T-cell (primary cell): Measurements from ENCODE around the gene PRDM1. TPM values are rescaled to one million over a fixed set of nuclear protein-coding genes. Genes with fewer than 3 reads are reported as not detected.

Source experiments
- ATAC-seq, 4 experiments: fragments of 200-7000 bp in 3 of 4; fragments of 150-1000 bp in 1 of 4; cut with Tn5 transposase; replicated peaks in 1 of 4; 1 replicate in 3 of 4; 2 replicates in 1 of 4; pipeline ENCODE4 v1.10.0; 2021; ENCODE audit warnings: moderate library complexity in 3 of 4, mild to moderate bottlenecking in 2 of 4, moderate number of reproducible peaks in 1 of 4
- CTCF ChIA-PET, 2 donors: fragments of 300-600 bp; sonication (Branson Sonifier 250); formaldehyde crosslinking; loops; one replicate each; lab custom pipeline; 2022; ENCODE audit warnings: antibody characterized with exemption in 2 of 2; lab: Charles Lee
- POLR2A ChIA-PET, 2 donors: fragments of 300-600 bp; sonication (Branson Sonifier 250); formaldehyde crosslinking; loops; one replicate each; lab custom pipeline; 2022; ENCODE audit warnings: antibody characterized with exemption in 2 of 2; lab: Charles Lee
- DNase-seq, 35 experiments: peaks; one replicate each; pipeline versions ENCODE4 v3.0.0 to v3.0.0-alpha.2; 2013 to 2023
- H3K27ac ChIP-seq: one replicate; pipeline ENCODE4 v1.5.1; 2013; ENCODE audit warnings: low read length
- H3K27me3 ChIP-seq, 2 experiments: replicated peaks in 1 of 2; 1 replicate in 1 of 2; 2 replicates in 1 of 2; pipeline versions ENCODE4 v1.6.1 to v1.7.0; 2013; ENCODE audit warnings: low read length in 1 of 2, mixed read lengths in 1 of 2; ENCODE audit not compliant: control insufficient read depth in 2 of 2, insufficient read depth in 2 of 2; ENCODE audit errors: extremely low read depth in 1 of 2
- H3K36me3 ChIP-seq, 2 donors: 1 replicate in 1 of 2; 2 replicates in 1 of 2; pipeline versions ENCODE4 v1.6.1 to v1.7.0; 2013; ENCODE audit warnings: low read length in 1 of 2; ENCODE audit not compliant: control insufficient read depth in 2 of 2, insufficient read depth in 1 of 2; ENCODE audit errors: extremely low read depth in 1 of 2
- H3K4me1 ChIP-seq, 2 experiments: 1 replicate in 1 of 2; 2 replicates in 1 of 2; pipeline versions ENCODE4 v1.6.1 to v1.7.0; 2013; ENCODE audit warnings: low read length in 2 of 2, mixed read lengths in 1 of 2; ENCODE audit not compliant: insufficient read depth in 2 of 2, control insufficient read depth in 1 of 2; ENCODE audit errors: extremely low read depth in 1 of 2
- H3K4me3 ChIP-seq, 2 donors: 1 replicate in 1 of 2; 2 replicates in 1 of 2; pipeline versions ENCODE4 v1.5.1 to v1.7.0; 2013; ENCODE audit warnings: mild to moderate bottlenecking in 2 of 2, low read length in 1 of 2, moderate library complexity in 1 of 2; ENCODE audit not compliant: control insufficient read depth in 1 of 2; ENCODE audit errors: extremely low read depth in 1 of 2
- H3K9me3 ChIP-seq: 2 replicates; pipeline ENCODE4 v1.7.0; 2013
- H3K27ac Mint-ChIP-seq, 2 donors: one replicate each; pipeline ENCODE4 v1.8.0; 2020 to 2021; ENCODE audit warnings: mild to moderate bottlenecking in 2 of 2, mixed read lengths in 2 of 2
- H3K27me3 Mint-ChIP-seq, 2 donors: one replicate each; pipeline ENCODE4 v1.8.0; 2021 to 2022; ENCODE audit warnings: mixed read lengths in 2 of 2
- H3K36me3 Mint-ChIP-seq: one replicate; pipeline ENCODE4 v1.8.0; 2021; ENCODE audit warnings: mixed read lengths
- H3K4me1 Mint-ChIP-seq, 3 donors: one replicate each; pipeline ENCODE4 v1.8.0; 2020 to 2022; ENCODE audit warnings: mixed read lengths in 3 of 3, mild to moderate bottlenecking in 1 of 3
- H3K4me3 Mint-ChIP-seq, 3 donors: one replicate each; pipeline ENCODE4 v1.8.0; 2020 to 2022; ENCODE audit warnings: mild to moderate bottlenecking in 3 of 3, mixed read lengths in 3 of 3, moderate library complexity in 3 of 3
- H3K9me3 Mint-ChIP-seq, 3 donors: one replicate each; pipeline ENCODE4 v1.8.0; 2020 to 2022; ENCODE audit warnings: mixed read lengths in 3 of 3
- WGBS: methylation state at CpG from one replicate; pipeline ENCODE4 v1.1.5; 2013; ENCODE audit warnings: missing lambda C conversion rate; ENCODE audit not compliant: insufficient coverage; 5-methylcytosine and 5-hydroxymethylcytosine counted together
- total RNA-seq, 35 experiments: library from RNA in 6 of 35; stranded (reverse) in 6 of 35; fragments of 120-200 nt in 1 of 35; gene quantifications; one replicate each; pipeline versions ENCODE4 v1.2.1 to v1.2.4 and lab custom pipeline; 2013 to 2026

PRDM1 gene
- total RNA-seq, 5 donors from 2014 or later (not counting 1 experiment from before 2014, with no cell fraction given), result 21.9 to 108 (median 30.6) TPM

- peak overlapping the region; percentile 22 for H3K27ac ChIP-seq
- no peak overlapping the region for H3K4me3 ChIP-seq
- H3K4me1 ChIP-seq, result peaks cover 22 to 34% of the 10 kb centered on the region in 2 experiments
- peak in 1 of 35 experiments; percentile 60 for DNase-seq
- H3K27me3 ChIP-seq, result no peaks in the 10 kb centered on the region
- WGBS, result no CpG with 5 or more reads among the region's 7 CpGs
- no peaks in the 10 kb centered on the region for H3K9me3 ChIP-seq
- Mint-ChIP-seq H3K4me3 (peak overlapping the region; percentile 19 to 77 (median 47)), H3K36me3 (peaks cover 3% of the 10 kb centered on the region), H3K27me3 (peaks cover 11 to 19% of the 10 kb centered on the region in 2 donors), H3K9me3 (no peaks in the 10 kb centered on the region), H3K4me1 (peaks cover 79 to 90% (median 82%) of the 10 kb centered on the region in 3 donors), H3K27ac (peak overlapping the region; percentile 80 to 90)
- ChIA-PET POLR2A (interaction anchor here (0.6 to 0.7 kb wide), 4 partner anchors 8 to 50 kb away, joined by 3 to 4 read pairs (median 3); partner anchors contain the start of gene PRDM1 (in 1 of the 2)), CTCF (interaction anchor here (0.6 to 3.6 kb wide), 6 partner anchors 38 to 471 kb away, joined by 3 to 23 read pairs (median 6); no protein-coding TSS in a partner anchor)
- no peak for ATAC-seq
- no peaks in the 10 kb centered on the region for H3K36me3 ChIP-seq
These were observed 8.3 kb downstream of the PRDM1 start for GRCh38 chr6:106094261-106094963.

DNA sequence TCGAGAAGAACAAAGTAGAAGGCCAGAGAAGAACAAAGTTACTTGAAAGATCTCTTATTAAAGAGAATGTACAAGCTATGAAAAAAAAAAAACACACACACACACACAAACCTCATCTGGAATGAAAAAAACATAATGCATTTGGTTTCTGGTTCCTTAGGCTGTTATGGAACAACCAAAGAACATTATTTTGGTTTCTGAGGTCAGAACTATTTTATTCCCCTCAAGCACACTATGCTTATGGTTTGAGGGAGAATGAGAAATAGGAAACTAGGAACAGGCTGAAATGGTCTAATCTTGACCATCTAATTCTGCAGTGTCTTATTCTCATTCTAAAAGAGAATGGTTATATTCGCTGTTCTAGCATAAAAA lies 8.8 kb downstream of the PRDM1 start:
- H3K4me3 ChIP-seq, result no peak overlapping the region
- peak overlapping the region; percentile 80 to 90 for H3K27ac Mint-ChIP-seq

GRCh38 chr6:106097411-106098231 lies 11.5 kb downstream of the PRDM1 start:
- WGBS, result 0% methylated on average over 5 of the region's 19 CpGs

More for the DNA sequence above, 8.8 kb downstream of the PRDM1 start:
- no peaks in the 10 kb centered on the region for H3K27me3 ChIP-seq
- no CpG with 5 or more reads among the region's 2 CpGs for WGBS
- H3K27ac ChIP-seq, result peak overlapping the region; percentile 22
- Mint-ChIP-seq H3K4me3 (peak overlapping the region in 1 of 3 donors; percentile 47), H3K9me3 (no peaks in the 10 kb centered on the region), H3K36me3 (peaks cover under 1% of the 10 kb centered on the region), H3K4me1 (peaks cover 80 to 89% (median 83%) of the 10 kb centered on the region in 3 donors), H3K27me3 (peaks cover 7 to 15% of the 10 kb centered on the region in 2 donors)
- POLR2A ChIA-PET, result interaction anchor here (0.6 to 0.7 kb wide), 3 partner anchors 9 to 50 kb away, joined by 3 to 4 read pairs (median 3); partner anchors contain the start of gene PRDM1 (in 1 of the 2)
- peaks cover 23 to 34% of the 10 kb centered on the region in 2 experiments for H3K4me1 ChIP-seq
- H3K9me3 ChIP-seq, result no peaks in the 10 kb centered on the region
- H3K36me3 ChIP-seq, result no peaks in the 10 kb centered on the region
- CTCF ChIA-PET, result interaction anchor here (0.6 to 3.6 kb wide), 4 partner anchors 38 to 470 kb away, joined by 4 to 23 read pairs (median 6); no protein-coding TSS in a partner anchor
- DNase-seq (no peak), ATAC-seq (no peak)

DNA sequence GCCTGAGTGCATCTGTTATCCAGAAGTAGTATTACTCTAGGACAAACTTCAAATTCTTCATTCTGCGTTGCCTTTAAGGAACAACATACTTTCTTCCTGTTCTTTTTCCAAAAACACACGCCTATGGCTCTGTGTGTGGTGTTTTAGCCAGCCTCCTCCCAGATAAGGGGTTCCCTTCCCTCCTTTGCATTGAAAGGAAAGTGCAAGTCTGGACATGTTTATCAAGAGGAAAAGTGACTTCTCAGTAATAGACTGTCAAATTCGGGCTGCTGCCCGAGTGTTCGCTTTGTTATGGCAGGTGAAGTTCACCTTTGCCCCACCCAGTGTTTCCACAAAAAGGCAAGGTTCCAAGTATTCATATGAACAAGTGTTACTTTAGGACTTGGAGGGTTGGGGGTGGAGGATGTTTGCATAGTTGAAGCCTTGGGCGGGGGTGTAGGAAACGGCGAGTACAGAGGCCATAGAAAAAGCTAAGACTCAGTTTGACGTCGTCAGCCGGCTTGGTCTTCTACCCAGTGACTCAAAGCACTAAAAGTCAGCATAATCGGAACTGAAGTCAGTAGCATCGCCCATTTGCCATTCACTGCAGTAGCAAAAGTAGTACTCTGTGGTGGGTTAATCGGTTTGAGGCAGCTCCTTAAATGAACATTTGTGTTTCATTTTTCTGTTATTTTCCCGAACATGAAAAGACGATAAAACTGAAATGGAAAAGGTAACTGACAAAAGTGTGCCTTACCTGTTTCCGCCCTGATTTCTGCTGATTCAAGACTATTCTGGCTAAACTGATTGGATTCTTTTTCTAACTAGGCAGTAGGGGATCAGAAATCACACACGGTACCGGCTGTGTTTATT lies 12.5 kb downstream of the PRDM1 start:
- Histone ChIP-seq H3K27me3 (no peaks in the 10 kb centered on the region), H3K4me1 (peaks cover 28 to 37% of the 10 kb centered on the region in 2 experiments), H3K27ac (peak overlapping the region; percentile 85), H3K4me3 (peak overlapping the region; percentile 74 to 75), H3K36me3 (no peaks in the 10 kb centered on the region), H3K9me3 (no peaks in the 10 kb centered on the region)
- H3K27ac Mint-ChIP-seq, result peak overlapping the region; percentile 96 to 98
- peak overlapping the region; percentile 88 to 93 (median 88) for H3K4me3 Mint-ChIP-seq
- POLR2A ChIA-PET, result interaction anchor here in 1 of 2 donors (0.6 to 2.9 kb wide), 8 partner anchors 9 to 505 kb away, joined by 3 to 14 read pairs (median 4); partner anchors contain the start of gene PRDM1
- no peaks in the 10 kb centered on the region for H3K27me3 Mint-ChIP-seq
- peak; percentile 66 to 74 (median 71) for ATAC-seq
- H3K4me1 Mint-ChIP-seq, result peaks cover 93 to 96% (median 96%) of the 10 kb centered on the region in 3 donors
- no peaks in the 10 kb centered on the region for H3K9me3 Mint-ChIP-seq
- peak; percentile 31 to 92 (median 79) for DNase-seq
- H3K36me3 Mint-ChIP-seq, result peaks cover 19% of the 10 kb centered on the region
- CTCF ChIA-PET, result interaction anchor here (0.5 to 3.4 kb wide), 12 partner anchors 9 to 228 kb away, joined by 3 to 23 read pairs (median 4); partner anchors contain the start of gene PRDM1 (in 1 of the 2)
- WGBS, result 3% methylated on average over 12 of the region's 19 CpGs

More at GRCh38 chr6:106097411-106098231, 11.5 kb downstream of the PRDM1 start:
- Mint-ChIP-seq H3K27me3 (no peaks in the 10 kb centered on the region), H3K4me3 (peak overlapping the region; percentile 88 to 93 (median 88)), H3K4me1 (peaks cover 91 to 93% (median 93%) of the 10 kb centered on the region in 3 donors), H3K9me3 (no peaks in the 10 kb centered on the region), H3K36me3 (peaks cover 14% of the 10 kb centered on the region), H3K27ac (peak overlapping the region; percentile 96 to 98)
- Histone ChIP-seq H3K36me3 (no peaks in the 10 kb centered on the region), H3K4me3 (peak overlapping the region; percentile 74 to 75), H3K4me1 (peaks cover 23 to 31% of the 10 kb centered on the region in 2 experiments), H3K9me3 (no peaks in the 10 kb centered on the region), H3K27me3 (no peaks in the 10 kb centered on the region), H3K27ac (peak overlapping the region; percentile 85)
- peak; percentile 74 to 80 (median 76) for ATAC-seq
- ChIA-PET CTCF (interaction anchor here in 1 of 2 donors (1.0 to 3.4 kb wide), 6 partner anchors 11 to 126 kb away, joined by 3 to 23 read pairs (median 4); partner anchors contain the start of gene PRDM1), POLR2A (interaction anchor here (0.6 to 2.9 kb wide), 6 partner anchors 9 to 504 kb away, joined by 3 to 14 read pairs (median 3); partner anchors contain the start of gene PRDM1 (in 1 of the 2))
- DNase-seq, result peak in 33 of 35 experiments; percentile 16 to 89 (median 63)

- POLR2A ChIA-PET, result interaction anchor here (0.6 to 2.9 kb wide), 8 partner anchors 10 to 422 kb away, joined by 3 to 14 read pairs (median 4); no protein-coding TSS in a partner anchor
- Mint-ChIP-seq H3K27me3 (no peaks in the 10 kb centered on the region), H3K36me3 (peaks cover 24% of the 10 kb centered on the region), H3K4me1 (peaks cover 92 to 96% (median 95%) of the 10 kb centered on the region in 3 donors), H3K27ac (peak overlapping the region; percentile 96 to 98), H3K4me3 (peak overlapping the region; percentile 88 to 93 (median 88)), H3K9me3 (no peaks in the 10 kb centered on the region)
- peak overlapping the region; percentile 85 for H3K27ac ChIP-seq
- CTCF ChIA-PET, result interaction anchor here (0.9 to 3.4 kb wide), 7 partner anchors 9 to 125 kb away, joined by 3 to 23 read pairs (median 6); no protein-coding TSS in a partner anchor
- peak in 1 of 35 experiments; percentile 26 for DNase-seq
- ATAC-seq, result no peak
- H3K27me3 ChIP-seq, result no peaks in the 10 kb centered on the region
- H3K4me3 ChIP-seq, result peak overlapping the region in 1 of 2 donors; percentile 75
- H3K4me1 ChIP-seq, result peaks cover 30 to 42% of the 10 kb centered on the region in 2 experiments
- no peaks in the 10 kb centered on the region for H3K9me3 ChIP-seq
- WGBS, result no CpG with 5 or more reads among the region's 7 CpGs
- H3K36me3 ChIP-seq, result no peaks in the 10 kb centered on the region
These were observed 13.1 kb downstream of the PRDM1 start for GRCh38 chr6:106099235-106099537.
